K562 (cell line): ENCODE measurements around the gene ANTKMT. TPM values are rescaled to one million over a fixed set of nuclear protein-coding genes. Genes with fewer than 3 reads are reported as not detected.

ENCODE experiments used
- ATAC-seq: fragments of 200-7000 bp; cut with Tn5 transposase; 3 replicates; pipeline ENCODE4 v1.9.1; 2020; ENCODE audit warnings: moderate library complexity
- BruUV-seq: library from RNA; stranded (reverse); fragments of 400-500 nt; replicated peaks from 2 replicates; lab custom pipeline; 2021; lab: Mats Ljungman, UMichigan
- CTCF ChIA-PET: fragments of 300-600 bp; formaldehyde crosslinking; extraction: SDS; loops from one replicate; lab custom pipeline; 2021; ENCODE audit warnings: low intra/inter-chr PET ratio; lab: Yijun Ruan, JAX
- POLR2A ChIA-PET: fragments of 300-600, 350-650 bp; sonication (Branson Sonifier 250); formaldehyde crosslinking; extraction: SDS; loops from one replicate; lab custom pipeline; 2021; ENCODE audit warnings: antibody characterized with exemption, inconsistent platforms; lab: Yijun Ruan, JAX
- DNase-seq, 4 experiments: peaks; one replicate each; pipeline versions ENCODE4 v3.0.0 to v3.0.0-alpha.2; 2011 to 2018; ENCODE audit warnings: low spot score in 3 of 4, mixed read lengths in 3 of 4; ENCODE audit errors: extremely low read depth in 1 of 4
- FAIRE-seq: peaks from 2 replicates; lab custom pipeline; 2011; peaks lifted over from hg19 to GRCh38; lab: Jason Lieb, UNC
- H2AFZ ChIP-seq: 2 replicates; pipeline ENCODE4 v1.6.0; 2011; ENCODE audit warnings: low read depth, low read length, control low read depth, inconsistent platforms
- H3K27ac ChIP-seq: fragments of 200-600 bp; 3 replicates; pipeline ENCODE4 v1.8.0; 2011; ENCODE audit warnings: low read depth, mild to moderate bottlenecking, control low read depth, inconsistent platforms, low read length, moderate library complexity, mixed read lengths; ENCODE audit errors: extremely low read depth
- H3K27me3 ChIP-seq, 2 experiments: fragments of 300-600 bp in 1 of 2; 2 replicates in 1 of 2; 3 replicates in 1 of 2; pipeline versions ENCODE4 v1.6.0 to v1.8.0; 2011; ENCODE audit warnings: inconsistent platforms in 2 of 2, low read length in 2 of 2, mild to moderate bottlenecking in 1 of 2, mixed read lengths in 1 of 2, moderate library complexity in 1 of 2; ENCODE audit not compliant: control insufficient read depth in 2 of 2, insufficient read depth in 2 of 2
- H3K36me3 ChIP-seq: fragments of 300-600 bp; 3 replicates; pipeline ENCODE4 v1.8.0; 2011; ENCODE audit warnings: mild to moderate bottlenecking, low read length, inconsistent platforms; ENCODE audit not compliant: control insufficient read depth, insufficient read depth
- H3K4me1 ChIP-seq, 2 experiments: fragments of 200-600 bp in 1 of 2; replicated peaks in 1 of 2; 2 replicates in 1 of 2; 3 replicates in 1 of 2; pipeline versions ENCODE4 v1.5.1 to v1.8.0; 2011; ENCODE audit warnings: inconsistent platforms in 2 of 2, low read length in 2 of 2, mild to moderate bottlenecking in 1 of 2, mixed read lengths in 1 of 2, moderate library complexity in 1 of 2; ENCODE audit not compliant: control insufficient read depth in 2 of 2, insufficient read depth in 2 of 2
- H3K4me2 ChIP-seq: 2 replicates; pipeline ENCODE4 v1.6.1; 2011; ENCODE audit warnings: low read length, control low read depth, inconsistent platforms, mixed read lengths; ENCODE audit not compliant: insufficient read depth
- H3K4me3 ChIP-seq: fragments of 200-600 bp; sonication (generic), shearing (Covaris generic); 2 replicates; pipeline ENCODE4 v1.5.1; 2016; ENCODE audit warnings: control low read depth, inconsistent platforms
- H3K79me2 ChIP-seq: fragments of 200-600 bp; 3 replicates; pipeline ENCODE4 v1.8.0; 2011; ENCODE audit warnings: low read length, inconsistent platforms; ENCODE audit not compliant: control insufficient read depth, insufficient read depth
- H3K9ac ChIP-seq, 2 experiments: 2 replicates each; pipeline versions ENCODE4 v1.6.0 to v1.6.1; 2011; ENCODE audit warnings: low read depth in 2 of 2, low read length in 2 of 2, control low read depth in 1 of 2, inconsistent platforms in 1 of 2, mild to moderate bottlenecking in 1 of 2, mixed read lengths in 1 of 2; ENCODE audit not compliant: insufficient read depth in 1 of 2
- H3K9me1 ChIP-seq: one replicate; pipeline ENCODE4 v1.6.0; 2011; ENCODE audit warnings: inconsistent platforms, mild to moderate bottlenecking, low read length, moderate library complexity; ENCODE audit not compliant: control insufficient read depth, insufficient read depth
- H3K9me3 ChIP-seq: replicated peaks from 2 replicates; pipeline ENCODE4 v1.5.1; 2011; ENCODE audit warnings: low read depth, low read length, inconsistent platforms; ENCODE audit not compliant: control insufficient read depth, insufficient read depth
- H4K20me1 ChIP-seq: replicated peaks from 2 replicates; pipeline ENCODE4 v1.6.1; 2011; ENCODE audit warnings: low read length, inconsistent platforms, mixed read lengths; ENCODE audit not compliant: control insufficient read depth, insufficient read depth
- CHD4 ChIP-seq: fragments of 200-600 bp; sonication (generic); IDR thresholded peaks from 3 replicates; pipeline ENCODE4 v1.6.1; 2012; ENCODE audit warnings: low read depth, mild to moderate bottlenecking, mixed read lengths, low read length, inconsistent platforms; ENCODE audit not compliant: insufficient read depth, insufficient replicate concordance, poor library complexity, severe bottlenecking
- CTCFL ChIP-seq: IDR thresholded peaks from 2 replicates; pipeline ENCODE4 v1.6.1; 2011; ENCODE audit warnings: borderline replicate concordance, low read depth, mild to moderate bottlenecking, moderate library complexity, low read length; ENCODE audit not compliant: insufficient read depth, poor library complexity, severe bottlenecking
- FOSL1 ChIP-seq: fragments of 200-800 bp; sonication (Bioruptor generic); conservative IDR thresholded peaks from 2 replicates; pipeline ENCODE4 v1.6.1; 2016; ENCODE audit warnings: missing genetic modification characterization, missing compliant biosample characterization
- HSF4 ChIP-seq: fragments of 250-450 bp; sonication (Bioruptor Pico); IDR thresholded peaks from 2 replicates; pipeline ENCODE4 v2.1.2; 2022; ENCODE audit warnings: mild to moderate bottlenecking, moderate library complexity, borderline replicate concordance
- POLR2G ChIP-seq: fragments of 200-400 bp; formaldehyde crosslinking; IDR thresholded peaks from 2 replicates; pipeline ENCODE4 v1.6.1; 2017; ENCODE audit warnings: low read depth, mild to moderate bottlenecking, antibody characterized with exemption, low read length, moderate library complexity
- RCOR1 ChIP-seq, 2 experiments: IDR thresholded peaks; 2 replicates each; pipeline ENCODE4 v1.6.1; 2012; ENCODE audit warnings: low read depth in 2 of 2, low read length in 2 of 2, borderline replicate concordance in 1 of 2, improper control_type of control experiment in 1 of 2
- TFAM ChIP-seq: fragments of 250-450 bp; sonication (Bioruptor Pico); conservative IDR thresholded peaks from 2 replicates; pipeline ENCODE4 v1.5.0; 2021; ENCODE audit warnings: mild to moderate bottlenecking, moderate library complexity
- XRCC5 ChIP-seq: fragments of 200-400 bp; formaldehyde crosslinking; IDR thresholded peaks from 2 replicates; pipeline ENCODE4 v1.6.1; 2017; ENCODE audit warnings: low read depth, mild to moderate bottlenecking, low read length
- ZBTB7A ChIP-seq: IDR thresholded peaks from 2 replicates; pipeline ENCODE4 v1.6.1; 2011; ENCODE audit warnings: low read depth, mild to moderate bottlenecking, low read length, moderate library complexity, borderline replicate concordance; ENCODE audit not compliant: control insufficient read depth
- ZBTB9 ChIP-seq: fragments of 450-650 bp; formaldehyde crosslinking; IDR thresholded peaks from 2 replicates; pipeline ENCODE4 v1.4.0; 2020; ENCODE audit warnings: mild to moderate bottlenecking, moderate library complexity
- ZFX ChIP-seq: sonication (generic); formaldehyde crosslinking; IDR thresholded peaks from 2 replicates; pipeline ENCODE4 v1.8.0; 2022; ENCODE audit warnings: mild to moderate bottlenecking, missing genetic modification reagents, moderate library complexity
- ZNF282 ChIP-seq: sonication (generic); formaldehyde crosslinking; IDR thresholded peaks from 2 replicates; pipeline ENCODE4 v1.8.1; 2023; ENCODE audit warnings: missing genetic modification reagents
- WGBS: fragments of 100-300 bp; shearing (Covaris generic); methylation state at CpG from one replicate; pipeline ENCODE4 v1.1.6; 2016; ENCODE audit warnings: low coverage, mixed read lengths; ENCODE audit not compliant: insufficient coverage; ENCODE audit errors: missing lambda C conversion rate; 5-methylcytosine and 5-hydroxymethylcytosine counted together
- in situ Hi-C: fragments of 300-500 bp; cut with MboI; formaldehyde crosslinking; loops from 4 replicates; pipeline ENCODE4 v1.15.0; 2018; ENCODE audit warnings: inconsistent platforms, mixed read lengths
- intact Hi-C: fragments of 100-400 bp; cut with micrococcal nuclease; formaldehyde crosslinking; loops from 2 replicates; pipeline ENCODE4 v1.14.2; 2022
- polyA plus RNA-seq, 8 experiments: library from polyadenylated mRNA; depleted of rRNA in 4 of 8; stranded (reverse) in 5 of 8; unstranded in 3 of 8; fragments of >200 nt; fragmentation: Nextera tagmentation in 2 of 8; fragmentation: Illumina TruSeq in 1 of 8; extraction: Ambion mirVana in 2 of 8; extraction: Trizol in 1 of 8; gene quantifications; 2 replicates each; pipeline versions ENCODE4 v1.2.1 to v1.2.3, GENCODE V29; 2011 to 2014; ENCODE audit warnings: inconsistent platforms in 1 of 8, missing spikeins in 1 of 8
- total RNA-seq, 7 experiments: library from RNA; depleted of rRNA in 6 of 7; stranded (reverse); fragments of >200 nt in 6 of 7; fragmentation: Illumina TruSeq in 2 of 7; extraction: Trizol in 2 of 7; gene quantifications; 2 replicates each; pipeline versions ENCODE4 v1.2.1 to v1.2.3, GENCODE V29; 2011 to 2021; ENCODE audit warnings: low replicate concordance in 1 of 7
- TF ChIP-seq, protein P1 (sequence below): sonication (generic); formaldehyde crosslinking; IDR thresholded peaks from 2 replicates; pipeline ENCODE4 v1.9.0; 2022; ENCODE audit warnings: mild to moderate bottlenecking, missing genetic modification reagents

The ANTKMT gene
- total and polyA plus RNA-seq, 9 of the 15 experiments (the other 6 are each of a cell fraction or from before 2014, with no cell fraction given): 0.58 to 217 (median 19.1) TPM

- no peaks in the 10 kb centered on the region; the same call in 1 of the 2 replicates for H4K20me1 ChIP-seq
- H3K27ac ChIP-seq: peak overlapping the region; percentile 35; the same call in 2 of the 3 replicates
- peaks cover 19% of the 10 kb centered on the region; the same call in 2 of the 3 replicates for H3K36me3 ChIP-seq
- BruUV-seq: no TSS peak
- ChIA-PET POLR2A (interaction anchor here (0.6 to 1.7 kb wide), 12 partner anchors 9 to 346 kb away, joined by 3 to 5 read pairs (median 4); partner anchors contain the start of genes CCDC78, CHTF18, RPUSD1 and WDR24), CTCF (interaction anchor here (0.9 to 1.3 kb wide), 2 partner anchors 25 to 70 kb away, joined by 3 to 9 read pairs; partner anchors contain the start of gene CIAO3)
- intact Hi-C loops: loop anchor here (2.0 kb wide), 1 partner anchor 13 kb away; no protein-coding TSS in a partner anchor
- no peaks in the 10 kb centered on the region for H3K27me3 ChIP-seq
- FAIRE-seq (peak; percentile 35), DNase-seq (peak; percentile 58 to 70 (median 64)), ATAC-seq (peak; percentile 48)
- H3K79me2 ChIP-seq: peaks cover 28% of the 10 kb centered on the region
- H3K4me1 ChIP-seq: peaks cover 12 to 85% of the 10 kb centered on the region in 2 experiments; a peak in 4 of 5 replicates
- peak overlapping the region; percentile 68 for H3K4me3 ChIP-seq
- peaks cover 3% of the 10 kb centered on the region for H3K9me1 ChIP-seq
- no peaks in the 10 kb centered on the region for H3K9me3 ChIP-seq
- WGBS: under 1% methylated on average over 33 of the region's 74 CpGs
- H3K9ac ChIP-seq: peak overlapping the region; percentile 42 to 92; a peak in 3 of 4 replicates
- peak overlapping the region; percentile 75 for H2AFZ ChIP-seq
- peak overlapping the region; percentile 77 for H3K4me2 ChIP-seq
- in situ Hi-C loops: loop anchor here (10.0 kb wide), 1 partner anchor 339 kb away; no protein-coding TSS in a partner anchor
- TF ChIP-seq XRCC5 (no peak), HSF4 (CRISPR knock-in tag) (no peak), ZNF282 (0 out of 2 replicates have a peak, but pooled peaks have one; percentile 56), TFAM (no peak), ZBTB9 (CRISPR knock-in tag) (peak; percentile 7; the same call in 1 of the 2 replicates), ZBTB7A (peak; percentile 75; the same call in 1 of the 2 replicates), CTCFL (peak; percentile 19), ZFX (CRISPR knock-in tag) (peak; percentile 55), FOSL1 (tag) (no peak), CHD4 (no peak), RCOR1 (IDR thresholded peaks at IDR 0.05; ENCODE audit: borderline replicate concordance in 1 of 2, low read depth in 2 of 2, low read length in 2 of 2) (0 out of 4 replicates have a peak, but pooled peaks of 1 of the 2 experiments have one; percentile 4), POLR2G (peak; percentile 56)
- TF ChIP-seq, protein P1, sequence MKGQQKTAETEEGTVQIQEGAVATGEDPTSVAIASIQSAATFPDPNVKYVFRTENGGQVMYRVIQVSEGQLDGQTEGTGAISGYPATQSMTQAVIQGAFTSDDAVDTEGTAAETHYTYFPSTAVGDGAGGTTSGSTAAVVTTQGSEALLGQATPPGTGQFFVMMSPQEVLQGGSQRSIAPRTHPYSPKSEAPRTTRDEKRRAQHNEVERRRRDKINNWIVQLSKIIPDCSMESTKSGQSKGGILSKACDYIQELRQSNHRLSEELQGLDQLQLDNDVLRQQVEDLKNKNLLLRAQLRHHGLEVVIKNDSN: no peak
Measured at GRCh38 chr16:715477-716199, 5.3 kb upstream of the ANTKMT start.
